Fibroblast of mammary gland (primary cell): Measurements from ENCODE around the gene TMEM151B.

ENCODE experiments used
- DNase-seq: peaks from one replicate; pipeline ENCODE4 v3.0.0-alpha.2; 2010; ENCODE audit warnings: low read depth
- H3K4me3 ChIP-seq: 2 replicates; pipeline ENCODE4 v1.5.1; 2011; ENCODE audit warnings: low read depth, mild to moderate bottlenecking, low read length, moderate library complexity; ENCODE audit not compliant: control insufficient read depth
- TF ChIP-seq, protein P1 (sequence below): conservative IDR thresholded peaks from 2 replicates; pipeline ENCODE4 v1.5.1; 2011; ENCODE audit warnings: low read depth, low read length, inconsistent platforms; ENCODE audit not compliant: control insufficient read depth, insufficient read depth

The TMEM151B gene

DNA sequence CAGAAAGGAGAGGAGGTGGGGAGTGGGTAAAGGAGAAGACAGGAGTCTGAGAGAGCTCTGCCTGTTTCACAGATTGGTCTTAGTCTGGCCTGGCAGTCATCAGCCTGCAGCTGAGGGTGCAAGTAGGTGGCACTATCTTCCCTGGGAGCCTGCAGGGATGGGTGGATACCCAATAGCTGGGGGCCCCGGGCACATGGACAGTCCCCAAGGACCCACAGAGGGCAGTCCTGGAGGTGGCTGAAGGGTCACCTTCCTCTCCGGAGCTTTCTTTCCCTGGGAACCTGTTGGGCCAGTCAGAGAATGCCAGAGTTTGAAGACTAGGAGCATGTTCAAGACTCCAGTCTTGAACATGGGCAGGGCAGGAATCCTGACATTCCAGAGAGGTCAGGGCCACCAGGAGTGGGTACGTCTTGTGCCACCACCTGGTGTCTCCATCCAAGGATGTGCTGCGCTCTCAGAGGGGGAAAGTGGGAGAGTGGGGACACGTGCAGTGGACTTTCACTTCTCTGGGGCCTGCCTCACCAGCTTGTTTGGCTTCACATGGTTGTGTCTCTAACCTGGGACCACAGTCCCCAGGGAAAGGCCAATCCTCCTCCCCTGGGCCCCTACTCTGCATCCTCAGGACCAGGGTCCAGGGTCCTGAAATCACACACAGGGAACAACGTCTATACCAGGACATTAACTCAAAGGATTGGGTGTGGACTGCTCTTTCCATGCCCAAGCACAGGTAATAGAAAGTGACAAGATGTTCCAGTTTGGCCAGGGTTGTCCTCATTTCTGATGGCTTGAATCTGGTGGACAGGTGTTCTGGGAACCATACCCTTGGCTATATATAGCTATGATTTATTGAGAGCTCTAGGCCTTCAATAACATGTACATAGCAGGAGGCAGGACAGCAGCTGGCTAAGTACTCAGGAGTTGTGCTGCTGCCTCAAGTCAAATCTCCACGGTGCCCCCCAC lies 24.9 kb downstream of the TMEM151B start:
- DNase-seq = no peak
- TF ChIP-seq, protein P1, sequence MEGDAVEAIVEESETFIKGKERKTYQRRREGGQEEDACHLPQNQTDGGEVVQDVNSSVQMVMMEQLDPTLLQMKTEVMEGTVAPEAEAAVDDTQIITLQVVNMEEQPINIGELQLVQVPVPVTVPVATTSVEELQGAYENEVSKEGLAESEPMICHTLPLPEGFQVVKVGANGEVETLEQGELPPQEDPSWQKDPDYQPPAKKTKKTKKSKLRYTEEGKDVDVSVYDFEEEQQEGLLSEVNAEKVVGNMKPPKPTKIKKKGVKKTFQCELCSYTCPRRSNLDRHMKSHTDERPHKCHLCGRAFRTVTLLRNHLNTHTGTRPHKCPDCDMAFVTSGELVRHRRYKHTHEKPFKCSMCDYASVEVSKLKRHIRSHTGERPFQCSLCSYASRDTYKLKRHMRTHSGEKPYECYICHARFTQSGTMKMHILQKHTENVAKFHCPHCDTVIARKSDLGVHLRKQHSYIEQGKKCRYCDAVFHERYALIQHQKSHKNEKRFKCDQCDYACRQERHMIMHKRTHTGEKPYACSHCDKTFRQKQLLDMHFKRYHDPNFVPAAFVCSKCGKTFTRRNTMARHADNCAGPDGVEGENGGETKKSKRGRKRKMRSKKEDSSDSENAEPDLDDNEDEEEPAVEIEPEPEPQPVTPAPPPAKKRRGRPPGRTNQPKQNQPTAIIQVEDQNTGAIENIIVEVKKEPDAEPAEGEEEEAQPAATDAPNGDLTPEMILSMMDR = no peak
- no peak overlapping the region for H3K4me3 ChIP-seq

DNA sequence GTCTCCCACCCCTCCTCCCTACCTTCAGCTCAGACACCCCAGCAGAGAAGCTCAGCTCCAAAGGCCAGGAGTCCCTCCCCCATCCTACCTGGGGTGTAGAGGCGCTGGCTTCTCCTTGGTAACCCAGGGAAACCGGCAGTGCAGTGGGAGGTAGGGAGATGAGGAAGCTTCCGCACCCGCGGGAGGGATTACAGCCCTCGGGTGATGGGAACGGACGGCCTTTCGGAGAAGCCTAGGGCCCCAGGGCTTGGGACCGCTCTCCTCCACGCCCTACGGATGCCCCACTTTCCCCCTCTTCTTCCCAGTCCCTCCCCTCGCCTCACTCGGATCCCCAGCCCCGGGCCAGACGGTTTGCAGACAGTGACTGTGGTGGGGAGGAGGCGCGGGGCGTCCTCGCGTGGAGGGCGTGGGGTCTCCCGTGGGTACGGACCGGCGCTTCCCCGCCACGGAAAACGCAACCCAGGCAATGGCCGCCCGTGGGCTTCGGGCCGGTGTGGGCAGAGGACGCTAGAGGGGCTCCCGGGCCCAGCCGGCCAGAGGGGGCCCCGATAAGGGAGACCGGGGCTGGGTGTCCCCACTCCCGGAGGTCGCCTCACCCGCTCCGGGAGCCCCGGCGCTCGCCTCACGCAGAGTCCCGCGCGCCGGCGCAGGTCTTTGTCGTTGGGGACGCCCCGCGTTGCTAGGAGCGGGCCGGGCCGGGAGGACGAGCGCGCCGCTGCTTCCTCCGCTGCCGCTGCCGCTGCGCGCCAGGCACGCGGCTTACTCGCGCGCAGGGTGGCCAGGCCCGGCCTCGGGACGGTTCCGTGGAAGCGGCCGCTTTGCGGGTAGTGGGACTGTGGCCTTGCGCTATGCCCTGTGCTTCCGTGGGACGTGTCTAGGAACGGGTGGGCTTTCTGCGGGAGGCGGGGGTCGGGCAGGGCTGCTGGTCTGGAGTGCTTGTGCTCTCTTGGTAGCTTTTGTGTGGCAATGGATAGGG lies 27.1 kb downstream of the TMEM151B start:
- DNase-seq = no peak
- TF ChIP-seq, protein P1 = no peak
- peak overlapping the region; percentile 13 for H3K4me3 ChIP-seq

DNA sequence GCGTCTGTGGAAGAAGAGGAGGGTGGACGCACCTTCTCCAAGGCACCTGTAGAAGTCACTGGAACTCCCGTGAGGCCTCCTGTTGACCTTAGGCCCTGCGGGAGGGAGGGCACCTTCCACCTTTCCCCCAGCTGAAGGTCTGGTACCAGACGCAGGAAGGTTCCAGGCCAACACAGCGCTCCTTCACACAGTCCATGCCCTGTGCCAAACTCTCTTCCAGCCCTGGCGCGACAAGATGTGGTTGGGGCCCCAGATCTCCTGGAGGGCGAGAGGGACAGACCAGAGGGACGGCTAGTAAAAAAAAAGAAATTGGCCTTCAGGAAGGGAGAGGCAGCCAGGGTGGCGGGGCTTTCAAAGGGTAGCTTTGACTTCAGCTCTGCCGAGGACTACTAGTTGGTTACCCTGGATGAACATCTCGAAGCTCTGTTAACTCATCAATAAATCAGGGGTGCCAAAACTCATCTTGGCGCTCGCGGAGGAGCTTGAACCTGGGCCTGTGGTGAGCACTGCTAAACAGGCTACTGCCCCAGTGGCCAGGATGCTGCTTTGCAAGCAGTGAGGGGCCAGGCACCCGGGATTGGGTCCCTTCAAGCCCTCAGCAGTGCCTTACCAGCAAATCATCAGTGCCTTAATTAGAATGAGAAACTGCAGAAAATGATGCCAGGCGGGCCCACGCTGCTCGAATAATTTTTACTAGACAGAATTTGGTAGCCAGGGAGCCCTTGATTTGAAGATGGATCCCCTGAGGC lies 28.0 kb downstream of the TMEM151B start:
- TF ChIP-seq, protein P1 = no peak
- no peak overlapping the region for H3K4me3 ChIP-seq
- DNase-seq = no peak

DNA sequence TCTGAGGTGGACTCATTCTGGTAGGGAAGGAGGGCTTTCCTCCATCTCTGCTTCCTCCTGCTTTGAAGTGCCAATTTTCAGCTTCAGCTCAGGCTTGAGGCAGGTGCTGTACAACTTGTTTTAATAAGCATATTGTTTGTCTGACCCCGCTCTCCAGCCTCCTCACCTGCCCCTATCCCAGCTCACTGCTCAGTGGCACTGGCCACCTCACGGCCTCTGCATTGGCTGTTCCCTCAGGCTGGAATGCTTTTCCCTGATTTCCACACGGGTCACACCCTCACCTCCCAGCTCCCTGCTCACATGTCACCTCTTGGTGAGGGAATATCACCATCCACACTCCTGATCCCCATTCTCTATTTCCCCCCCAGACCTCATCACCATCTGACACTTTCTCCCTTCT lies 28.6 kb downstream of the TMEM151B start:
- DNase-seq = no peak
- H3K4me3 ChIP-seq = no peak overlapping the region
- TF ChIP-seq, protein P1 = no peak

DNA sequence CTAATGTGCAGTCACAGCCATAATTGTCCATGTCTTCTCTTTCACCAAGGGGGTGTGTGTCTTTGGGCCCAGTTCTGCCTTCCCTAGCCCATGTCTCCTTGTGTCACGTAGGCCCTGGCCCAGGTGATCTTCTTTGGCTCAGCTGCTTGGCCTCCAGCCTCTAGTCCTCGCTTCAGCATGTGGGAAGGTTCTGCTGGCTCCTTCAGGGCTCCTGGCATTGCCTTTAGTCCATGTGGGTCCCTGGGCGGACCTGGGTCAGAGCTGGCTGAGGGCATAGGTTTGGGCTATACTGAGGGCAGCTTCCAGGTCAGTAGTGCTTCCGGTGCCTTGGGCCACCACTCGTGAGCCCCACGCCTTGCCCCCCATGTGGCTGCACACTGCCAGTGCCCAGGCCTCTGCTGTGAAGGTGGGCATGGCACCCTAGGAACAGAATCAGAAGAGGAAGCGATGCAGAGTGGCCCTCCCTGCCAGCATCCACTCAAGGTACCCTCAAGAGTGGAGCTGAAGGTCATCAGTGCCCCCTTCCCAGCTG lies 30.1 kb downstream of the TMEM151B start:
- DNase-seq = no peak
- TF ChIP-seq, protein P1 = no peak
- H3K4me3 ChIP-seq = no peak overlapping the region

DNA sequence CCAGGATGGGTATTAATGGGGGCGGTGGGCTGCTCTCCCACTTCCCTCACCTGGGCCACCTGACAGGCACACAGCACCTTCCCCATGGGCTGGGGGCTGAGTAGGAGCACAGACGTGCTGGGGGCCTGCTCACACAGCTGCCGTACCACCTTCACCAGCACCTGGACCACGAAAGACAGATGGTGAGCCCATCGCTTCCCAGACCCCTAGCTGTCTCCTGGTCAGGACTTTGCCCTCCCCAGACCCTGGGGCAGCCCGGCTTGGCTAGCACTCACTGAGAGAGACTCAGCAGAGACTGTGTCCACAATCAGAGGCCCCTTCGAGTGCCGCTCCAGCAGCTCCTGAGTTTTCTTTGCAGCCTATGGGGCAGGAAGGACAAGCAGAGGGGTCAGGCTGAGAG lies 30.9 kb downstream of the TMEM151B start:
- TF ChIP-seq, protein P1 = no peak
- DNase-seq = no peak
- no peak overlapping the region for H3K4me3 ChIP-seq
